A549 (cell line): ENCODE results near the gene GALNT18.

Experiments
- BCL3 ChIP-seq: fragments of >200 bp; sonication (Bioruptor Twin); formaldehyde crosslinking; IDR thresholded peaks from 3 replicates; pipeline ENCODE4 v1.6.1; 2016
- CHD2 ChIP-seq: fragments of 150-350 bp; IDR thresholded peaks from 2 replicates; pipeline ENCODE4 v1.6.1; 2014; ENCODE audit warnings: low read length; ENCODE audit not compliant: partially characterized antibody
- CTCF ChIP-seq: fragments of >200 bp; sonication (Bioruptor Twin); formaldehyde crosslinking; IDR thresholded peaks from 3 replicates; pipeline ENCODE4 v1.5.1; 2016
- EHMT2 ChIP-seq: fragments of 200-600 bp; sonication (generic); IDR thresholded peaks from 2 replicates; pipeline ENCODE4 v1.6.1; 2016; ENCODE audit warnings: antibody characterized with exemption, low read depth, mild to moderate bottlenecking, moderate library complexity
- EP300 ChIP-seq, 2 experiments: fragments of >200 bp; sonication (Bioruptor Twin); formaldehyde crosslinking; IDR thresholded peaks; 2 replicates in 1 of 2; 3 replicates in 1 of 2; pipeline ENCODE4 v1.6.1; 2016 to 2017
- HMGXB4 ChIP-seq: fragments of 250-450 bp; sonication (Bioruptor Pico); IDR thresholded peaks from 2 replicates; pipeline ENCODE4 v1.5.0; 2021; ENCODE audit warnings: mild to moderate bottlenecking, moderate library complexity, borderline replicate concordance
- MAX ChIP-seq: IDR thresholded peaks from 2 replicates; pipeline ENCODE4 v1.6.1; 2012
- NFE2L2 ChIP-seq: fragments of 150-350 bp; conservative IDR thresholded peaks from 2 replicates; pipeline ENCODE4 v1.6.1; 2014; ENCODE audit warnings: low read length
- RCOR1 ChIP-seq: fragments of 150-350 bp; IDR thresholded peaks from 2 replicates; pipeline ENCODE4 v1.6.1; 2014; ENCODE audit warnings: antibody characterized with exemption, low read length, low read depth
- USF2 ChIP-seq: fragments of 450-650 bp; IDR thresholded peaks from 2 replicates; pipeline ENCODE4 v1.6.1; 2014; ENCODE audit warnings: antibody characterized with exemption

- no peak for TF ChIP-seq BCL3
- no peak for TF ChIP-seq HMGXB4
- TF ChIP-seq EP300 (IDR thresholded peaks at IDR 0.05) = no peak
- TF ChIP-seq CTCF = no peak
- no peak for TF ChIP-seq MAX
- no peak for TF ChIP-seq USF2
- no peak for TF ChIP-seq RCOR1
- TF ChIP-seq CHD2 = no peak
- TF ChIP-seq NFE2L2 = no peak
- no peak for TF ChIP-seq EHMT2
Measured at GRCh38 chr11:11370962-11371303, 250.9 kb downstream of the GALNT18 start.
